GM12878 (cell line): ENCODE data around the gene KIF2B. TPM values are rescaled to one million over a fixed set of nuclear protein-coding genes. Genes with fewer than 3 reads are reported as not detected.

Source experiments
- ATAC-seq: fragments of 200-7000 bp; cut with Tn5 transposase; 3 replicates; pipeline ENCODE4 v1.9.1; 2020; ENCODE audit warnings: mild to moderate bottlenecking, moderate library complexity
- BruUV-seq: library from RNA; stranded (reverse); fragments of 400-500 nt; replicated peaks from 2 replicates; lab custom pipeline; 2021; lab: Mats Ljungman, UMichigan
- CTCF ChIA-PET: fragments of 300-600 bp; sonication (Branson Sonifier 250); formaldehyde crosslinking; extraction: SDS; loops from one replicate; lab custom pipeline; 2021; ENCODE audit warnings: inconsistent platforms; lab: Yijun Ruan, JAX
- POLR2A ChIA-PET: fragments of 350-600 bp; formaldehyde crosslinking; extraction: SDS; loops from one replicate; lab custom pipeline; 2021; ENCODE audit warnings: inconsistent platforms; lab: Charles Lee
- RAD21 ChIA-PET: fragments of 300-600 bp; sonication (Branson Sonifier 250); formaldehyde crosslinking; loops from one replicate; lab custom pipeline; 2023; ENCODE audit warnings: antibody characterized with exemption; ENCODE audit not compliant: unreplicated experiment; lab: Charles Lee
- SMC1A ChIA-PET: fragments of 300-600 bp; sonication (Branson Sonifier 250); formaldehyde crosslinking; loops from one replicate; lab custom pipeline; 2023; ENCODE audit not compliant: unreplicated experiment, uncharacterized antibody; lab: Charles Lee
- DNase-seq: peaks from one replicate; pipeline ENCODE4 v3.0.0-alpha.2; 2011; ENCODE audit warnings: low read depth, low spot score
- FAIRE-seq: peaks from 3 replicates; lab custom pipeline; 2011; peaks lifted over from hg19 to GRCh38; lab: Jason Lieb, UNC
- H2AFZ ChIP-seq: 2 replicates; pipeline ENCODE4 v1.6.0; 2011; ENCODE audit warnings: low read depth, low read length, control low read depth; ENCODE audit not compliant: control insufficient read depth
- H3K27ac ChIP-seq: 2 replicates; pipeline ENCODE4 v1.5.1; 2011; ENCODE audit warnings: control low read depth; ENCODE audit not compliant: control insufficient read depth, insufficient read depth
- H3K27me3 ChIP-seq, 2 experiments: replicated peaks in 1 of 2; 2 replicates each; pipeline versions ENCODE4 v1.6.0 to v1.6.1; 2011; ENCODE audit warnings: low read length in 1 of 2; ENCODE audit not compliant: control insufficient read depth in 2 of 2, insufficient read depth in 2 of 2
- H3K36me3 ChIP-seq, 2 experiments: 2 replicates each; pipeline ENCODE4 v1.5.1; 2011; ENCODE audit warnings: low read length in 1 of 2; ENCODE audit not compliant: control insufficient read depth in 2 of 2, insufficient read depth in 2 of 2
- H3K4me1 ChIP-seq: 2 replicates; pipeline ENCODE4 v1.6.1; 2011; ENCODE audit warnings: mild to moderate bottlenecking, low read length, moderate library complexity, mixed read lengths; ENCODE audit not compliant: control insufficient read depth, insufficient read depth
- H3K4me2 ChIP-seq: 2 replicates; pipeline ENCODE4 v1.6.0; 2011; ENCODE audit warnings: control low read depth; ENCODE audit not compliant: control insufficient read depth, insufficient read depth
- H3K4me3 ChIP-seq: fragments of 200-600 bp; sonication (generic); 2 replicates; pipeline ENCODE4 v1.5.1; 2016
- H3K79me2 ChIP-seq: 2 replicates; pipeline ENCODE4 v1.6.0; 2011; ENCODE audit warnings: low read length; ENCODE audit not compliant: control insufficient read depth, insufficient read depth
- H3K9ac ChIP-seq: 2 replicates; pipeline ENCODE4 v1.8.0; 2011; ENCODE audit warnings: low read length, control low read depth, mixed read lengths; ENCODE audit not compliant: control insufficient read depth, insufficient read depth
- H3K9me3 ChIP-seq: replicated peaks from 3 replicates; pipeline ENCODE4 v1.5.1; 2011; ENCODE audit warnings: mild to moderate bottlenecking, low read length; ENCODE audit not compliant: control insufficient read depth, insufficient read depth
- H4K20me1 ChIP-seq: 2 replicates; pipeline ENCODE4 v1.6.0; 2011; ENCODE audit not compliant: control insufficient read depth, insufficient read depth
- CBX5 ChIP-seq: sonication (generic); IDR thresholded peaks from 2 replicates; pipeline ENCODE4 v1.6.1; 2016; ENCODE audit warnings: low read depth, moderate library complexity, mild to moderate bottlenecking, inconsistent platforms
- CREM ChIP-seq: IDR thresholded peaks from 2 replicates; pipeline ENCODE4 v1.6.1; 2014; ENCODE audit warnings: antibody characterized with exemption, low read depth
- DPF2 ChIP-seq: fragments of 450-650 bp; IDR thresholded peaks from 2 replicates; pipeline ENCODE4 v1.6.1; 2017; ENCODE audit warnings: mild to moderate bottlenecking
- EP300 ChIP-seq, 2 experiments: fragments of 150-350 bp in 1 of 2; IDR thresholded peaks; 2 replicates each; pipeline ENCODE4 v1.6.1; 2011 to 2012; ENCODE audit warnings: low read depth in 2 of 2, low read length in 2 of 2, borderline replicate concordance in 1 of 2, improper control_type of control experiment in 1 of 2, inconsistent platforms in 1 of 2; ENCODE audit not compliant: control insufficient read depth in 1 of 2
- HDAC2 ChIP-seq: fragments of 200-600 bp; sonication (generic); IDR thresholded peaks from 2 replicates; pipeline ENCODE4 v1.6.1; 2017
- KDM1A ChIP-seq: fragments of 200-600 bp; sonication (generic); IDR thresholded peaks from 2 replicates; pipeline ENCODE4 v1.6.1; 2016; ENCODE audit warnings: borderline replicate concordance
- MAX ChIP-seq: IDR thresholded peaks from 2 replicates; pipeline ENCODE4 v1.6.1; 2012; ENCODE audit warnings: low read depth, low read length, improper control_type of control experiment
- RUNX3 ChIP-seq: IDR thresholded peaks from 2 replicates; pipeline ENCODE4 v1.6.1; 2012; ENCODE audit warnings: low read length, inconsistent platforms
- SUPT20H ChIP-seq: IDR thresholded peaks from 2 replicates; pipeline ENCODE4 v1.6.1; 2011; ENCODE audit warnings: low read depth, mild to moderate bottlenecking, low read length, moderate library complexity, borderline replicate concordance; ENCODE audit not compliant: control insufficient read depth
- TCF12 ChIP-seq: IDR thresholded peaks from 2 replicates; pipeline ENCODE4 v1.6.1; 2011; ENCODE audit warnings: low read depth, mild to moderate bottlenecking, low read length
- YBX1 ChIP-seq: fragments of 450-650 bp; IDR thresholded peaks from 2 replicates; pipeline ENCODE4 v1.6.1; 2016; ENCODE audit warnings: antibody characterized with exemption
- in situ Hi-C: fragments of 300-500 bp; cut with MboI; formaldehyde crosslinking; loops from 9 replicates; pipeline ENCODE4 v1.14.3; 2018; ENCODE audit warnings: mixed read lengths
- intact Hi-C: fragments of 100-400 bp; cut with micrococcal nuclease; formaldehyde crosslinking; loops from one replicate; pipeline ENCODE4 v1.14.2; 2022; ENCODE audit not compliant: unreplicated experiment
- polyA plus RNA-seq, 11 experiments: library from polyadenylated mRNA; depleted of rRNA in 4 of 11; unstranded in 6 of 11; stranded (reverse) in 5 of 11; fragments of >200 nt; fragmentation: Nextera tagmentation in 4 of 11; fragmentation: Illumina TruSeq in 1 of 11; extraction: Ambion mirVana in 4 of 11; extraction: Trizol in 1 of 11; gene quantifications; 1 replicate in 1 of 11; 2 replicates in 10 of 11; pipeline versions ENCODE4 v1.2.1 to v1.2.3, GENCODE V29; 2011 to 2016; ENCODE audit warnings: inconsistent platforms in 2 of 11, missing spikeins in 2 of 11, low read depth in 1 of 11
- total RNA-seq, 4 experiments: library from RNA; depleted of rRNA in 3 of 4; stranded (reverse); fragments of >200 nt in 3 of 4; fragmentation: Illumina TruSeq in 1 of 4; extraction: Trizol in 1 of 4; gene quantifications; 2 replicates each; pipeline versions ENCODE4 v1.2.1 to v1.2.3, GENCODE V29; 2013 to 2021
- TF ChIP-seq, protein P1 (sequence below): fragments of 450-650 bp; IDR thresholded peaks from 2 replicates; pipeline ENCODE4 v1.6.1; 2014; ENCODE audit warnings: mild to moderate bottlenecking

KIF2B gene
- total and polyA plus RNA-seq, 10 of the 15 experiments (the other 5 are each of a cell fraction or from before 2014, with no cell fraction given) = not detected

- in situ Hi-C loops = no loop called here
- ChIA-PET POLR2A (no interaction called here), SMC1A (no interaction called here)
These were observed 14.4 kb downstream of the KIF2B start for GRCh38 chr17:53837131-53837530.

More at GRCh38 chr17:53837131-53837530, 14.4 kb downstream of the KIF2B start:
- Histone ChIP-seq H4K20me1 (no peaks in the 10 kb centered on the region), H3K4me3 (no peak overlapping the region), H3K79me2 (no peaks in the 10 kb centered on the region), H3K9me3 (no peaks in the 10 kb centered on the region), H3K36me3 (no peaks in the 10 kb centered on the region), H3K27ac (no peak overlapping the region), H2AFZ (no peak overlapping the region), H3K4me1 (no peaks in the 10 kb centered on the region), H3K27me3 (no peaks in the 10 kb centered on the region), H3K9ac (no peak overlapping the region), H3K4me2 (no peak overlapping the region)
- TF ChIP-seq MAX (no peak), CBX5 (no peak), EP300 (IDR thresholded peaks at IDR 0.05; ENCODE audit: borderline replicate concordance in 1 of 2, control insufficient read depth in 1 of 2, low read depth in 2 of 2, low read length in 2 of 2) (no peak), HDAC2 (no peak), KDM1A (no peak), DPF2 (no peak), YBX1 (no peak), CREM (no peak), SUPT20H (no peak), TCF12 (no peak), RUNX3 (no peak)
- TF ChIP-seq, protein P1, sequence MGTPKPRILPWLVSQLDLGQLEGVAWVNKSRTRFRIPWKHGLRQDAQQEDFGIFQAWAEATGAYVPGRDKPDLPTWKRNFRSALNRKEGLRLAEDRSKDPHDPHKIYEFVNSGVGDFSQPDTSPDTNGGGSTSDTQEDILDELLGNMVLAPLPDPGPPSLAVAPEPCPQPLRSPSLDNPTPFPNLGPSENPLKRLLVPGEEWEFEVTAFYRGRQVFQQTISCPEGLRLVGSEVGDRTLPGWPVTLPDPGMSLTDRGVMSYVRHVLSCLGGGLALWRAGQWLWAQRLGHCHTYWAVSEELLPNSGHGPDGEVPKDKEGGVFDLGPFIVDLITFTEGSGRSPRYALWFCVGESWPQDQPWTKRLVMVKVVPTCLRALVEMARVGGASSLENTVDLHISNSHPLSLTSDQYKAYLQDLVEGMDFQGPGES = no peak
- no peak for FAIRE-seq
- CTCF ChIA-PET = no interaction called here
- DNase-seq = no peak
- intact Hi-C loops = loop anchor here (10.0 kb wide), 1 partner anchor 58 kb away; no protein-coding TSS in a partner anchor
- no peak for ATAC-seq
- RAD21 ChIA-PET = no interaction called here
- no TSS peak for BruUV-seq
